ENCODE measurements around the gene SLC26A3.

SLC26A3 gene

GRCh38 chr7:107826451-107826850 is 23.4 kb upstream of the SLC26A3 start:
- TF ChIP-seq, protein P1, sequence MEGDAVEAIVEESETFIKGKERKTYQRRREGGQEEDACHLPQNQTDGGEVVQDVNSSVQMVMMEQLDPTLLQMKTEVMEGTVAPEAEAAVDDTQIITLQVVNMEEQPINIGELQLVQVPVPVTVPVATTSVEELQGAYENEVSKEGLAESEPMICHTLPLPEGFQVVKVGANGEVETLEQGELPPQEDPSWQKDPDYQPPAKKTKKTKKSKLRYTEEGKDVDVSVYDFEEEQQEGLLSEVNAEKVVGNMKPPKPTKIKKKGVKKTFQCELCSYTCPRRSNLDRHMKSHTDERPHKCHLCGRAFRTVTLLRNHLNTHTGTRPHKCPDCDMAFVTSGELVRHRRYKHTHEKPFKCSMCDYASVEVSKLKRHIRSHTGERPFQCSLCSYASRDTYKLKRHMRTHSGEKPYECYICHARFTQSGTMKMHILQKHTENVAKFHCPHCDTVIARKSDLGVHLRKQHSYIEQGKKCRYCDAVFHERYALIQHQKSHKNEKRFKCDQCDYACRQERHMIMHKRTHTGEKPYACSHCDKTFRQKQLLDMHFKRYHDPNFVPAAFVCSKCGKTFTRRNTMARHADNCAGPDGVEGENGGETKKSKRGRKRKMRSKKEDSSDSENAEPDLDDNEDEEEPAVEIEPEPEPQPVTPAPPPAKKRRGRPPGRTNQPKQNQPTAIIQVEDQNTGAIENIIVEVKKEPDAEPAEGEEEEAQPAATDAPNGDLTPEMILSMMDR (IDR thresholded peaks at IDR 0.05): no peak
- H3K4me3 Mint-ChIP-seq: no peak overlapping the region
- no peaks in the 10 kb centered on the region for H3K36me3 Mint-ChIP-seq (ENCODE audit: low read depth)
- no peak overlapping the region for H3K27ac Mint-ChIP-seq
- DNase-seq: no peak
- no peaks in the 10 kb centered on the region for H3K4me1 Mint-ChIP-seq
- peaks cover 3% of the 10 kb centered on the region for H3K27me3 Mint-ChIP-seq (ENCODE audit: low read depth, poor library complexity)
- H3K9me3 Mint-ChIP-seq: peaks cover 13% of the 10 kb centered on the region

DNA sequence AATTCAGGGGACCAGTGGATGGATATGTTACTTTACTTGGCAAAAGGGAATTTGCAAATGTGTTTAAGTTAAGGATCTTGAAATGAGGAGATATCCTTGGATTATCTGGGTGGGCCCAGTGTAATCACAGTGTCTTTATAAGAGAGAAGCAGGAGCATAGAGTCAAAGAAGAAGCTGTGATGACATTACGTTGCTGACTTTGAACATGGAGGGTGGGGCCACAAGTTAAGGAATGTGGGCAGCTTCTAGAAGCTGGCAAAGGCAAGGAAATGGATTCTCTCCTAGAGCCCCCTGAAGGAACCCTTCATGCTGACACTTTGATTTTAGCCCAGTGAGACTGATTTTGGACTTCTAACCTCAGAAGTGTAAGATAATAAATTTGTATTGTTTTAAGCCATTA is 21.8 kb upstream of the SLC26A3 start:
- Mint-ChIP-seq H3K4me1 (no peaks in the 10 kb centered on the region), H3K36me3 (ENCODE audit: low read depth) (no peaks in the 10 kb centered on the region), H3K27me3 (ENCODE audit: low read depth, poor library complexity) (peaks cover 3% of the 10 kb centered on the region), H3K27ac (no peak overlapping the region), H3K4me3 (no peak overlapping the region), H3K9me3 (peaks cover 9% of the 10 kb centered on the region)
- TF ChIP-seq, protein P1 (IDR thresholded peaks at IDR 0.05): no peak
- no peak for DNase-seq

GRCh38 chr7:107818622-107819021 is 15.6 kb upstream of the SLC26A3 start:
- TF ChIP-seq, protein P1 (IDR thresholded peaks at IDR 0.05): no peak

DNA sequence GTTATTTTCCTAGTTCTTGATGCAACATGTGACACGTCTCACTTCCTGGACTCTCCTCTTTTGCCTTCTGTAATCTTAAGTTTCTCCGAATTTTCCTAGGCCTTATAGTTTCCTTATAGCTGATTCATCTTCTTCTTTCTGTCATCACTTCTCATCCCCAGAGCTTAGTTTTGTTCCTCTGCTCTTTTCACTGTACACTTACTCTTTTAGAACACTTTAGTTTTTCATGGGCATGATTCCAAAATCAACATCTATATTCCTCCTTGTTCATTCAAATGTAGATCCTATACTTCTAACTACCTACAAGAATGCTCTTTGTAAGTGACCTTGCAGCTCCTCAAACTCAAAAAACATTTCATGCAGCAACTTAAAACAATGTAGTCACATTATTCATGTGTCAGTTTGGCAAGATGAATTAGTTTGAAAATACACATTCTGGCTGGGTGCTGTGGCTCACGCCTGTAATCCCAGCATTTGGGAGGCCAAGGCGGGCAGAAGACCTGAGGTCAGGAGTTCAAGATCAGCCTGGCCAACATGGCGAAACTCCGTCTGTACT is 13.1 kb upstream of the SLC26A3 start:
- H3K4me3 Mint-ChIP-seq: no peak overlapping the region
- no peaks in the 10 kb centered on the region for H3K4me1 Mint-ChIP-seq
- TF ChIP-seq, protein P1 (IDR thresholded peaks at IDR 0.05): no peak
- H3K27me3 Mint-ChIP-seq (ENCODE audit: low read depth, poor library complexity): peaks cover 2% of the 10 kb centered on the region
- H3K27ac Mint-ChIP-seq: no peak overlapping the region
- no peaks in the 10 kb centered on the region for H3K36me3 Mint-ChIP-seq (ENCODE audit: low read depth)
- no peaks in the 10 kb centered on the region for H3K9me3 Mint-ChIP-seq
- DNase-seq: no peak

More at GRCh38 chr7:107818622-107819021, 15.6 kb upstream of the SLC26A3 start:
- Mint-ChIP-seq H3K36me3 (ENCODE audit: low read depth) (no peaks in the 10 kb centered on the region), H3K9me3 (no peaks in the 10 kb centered on the region), H3K27ac (no peak overlapping the region), H3K27me3 (ENCODE audit: low read depth, poor library complexity) (peaks cover 5% of the 10 kb centered on the region), H3K4me1 (no peaks in the 10 kb centered on the region), H3K4me3 (no peak overlapping the region)
- no peak for DNase-seq

- Mint-ChIP-seq H3K36me3 (ENCODE audit: low read depth) (no peaks in the 10 kb centered on the region), H3K4me1 (no peaks in the 10 kb centered on the region), H3K27ac (no peak overlapping the region), H3K4me3 (no peak overlapping the region), H3K9me3 (no peaks in the 10 kb centered on the region), H3K27me3 (ENCODE audit: low read depth, poor library complexity) (peaks cover 2% of the 10 kb centered on the region)
- TF ChIP-seq, protein P1 (IDR thresholded peaks at IDR 0.05): no peak
- no peak for DNase-seq
These were observed 12.3 kb upstream of the SLC26A3 start for GRCh38 chr7:107815254-107815882.

- no peaks in the 10 kb centered on the region for H3K36me3 Mint-ChIP-seq (ENCODE audit: low read depth)
- no peak for DNase-seq
These were observed 10.5 kb upstream of the SLC26A3 start for GRCh38 chr7:107813524-107813923.

More at GRCh38 chr7:107813524-107813923, 10.5 kb upstream of the SLC26A3 start:
- TF ChIP-seq, protein P1 (IDR thresholded peaks at IDR 0.05): no peak
- Mint-ChIP-seq H3K4me3 (no peak overlapping the region), H3K27ac (no peak overlapping the region), H3K4me1 (no peaks in the 10 kb centered on the region), H3K27me3 (ENCODE audit: low read depth, poor library complexity) (peaks cover 2% of the 10 kb centered on the region), H3K9me3 (no peaks in the 10 kb centered on the region)

All from nephron progenitor cell (in vitro differentiated cells).